T-helper 1 cell treated with Interleukin-12 subunit alpha and Interleukin-12 subunit beta and Interleukin-4 antibody, amounts not matched to agents 30 μg/mL and 1 μg/mL, for 36 hours (primary cell): Measurements from ENCODE around the gene SNTG2.

Experiments used
- H3K27ac Mint-ChIP-seq: one replicate; pipeline ENCODE4 v1.8.0; 2021; ENCODE audit warnings: mild to moderate bottlenecking, mixed read lengths
- H3K27me3 Mint-ChIP-seq: one replicate; pipeline ENCODE4 v1.8.0; 2021; ENCODE audit warnings: low read depth, mixed read lengths
- H3K36me3 Mint-ChIP-seq: one replicate; pipeline ENCODE4 v1.8.0; 2021; ENCODE audit warnings: low read depth, mixed read lengths
- H3K4me1 Mint-ChIP-seq: one replicate; pipeline ENCODE4 v1.8.0; 2021; ENCODE audit warnings: low read depth, mixed read lengths
- H3K4me3 Mint-ChIP-seq: one replicate; pipeline ENCODE4 v1.8.0; 2021; ENCODE audit warnings: mild to moderate bottlenecking, moderate library complexity, mixed read lengths
- H3K9me3 Mint-ChIP-seq: one replicate; pipeline ENCODE4 v1.8.0; 2021; ENCODE audit warnings: mixed read lengths

The SNTG2 gene

GRCh38 chr2:1170711-1171110 is 220.1 kb downstream of the SNTG2 start:
- no peaks in the 10 kb centered on the region for H3K36me3 Mint-ChIP-seq
- peaks cover 10% of the 10 kb centered on the region for H3K9me3 Mint-ChIP-seq
- H3K4me1 Mint-ChIP-seq: no peaks in the 10 kb centered on the region
- H3K27ac Mint-ChIP-seq: no peak overlapping the region
- H3K27me3 Mint-ChIP-seq: no peaks in the 10 kb centered on the region
- no peak overlapping the region for H3K4me3 Mint-ChIP-seq

- no peaks in the 10 kb centered on the region for H3K27me3 Mint-ChIP-seq
- H3K4me1 Mint-ChIP-seq: peaks cover 2% of the 10 kb centered on the region
- no peak overlapping the region for H3K27ac Mint-ChIP-seq
- no peaks in the 10 kb centered on the region for H3K36me3 Mint-ChIP-seq
- no peaks in the 10 kb centered on the region for H3K9me3 Mint-ChIP-seq
- no peak overlapping the region for H3K4me3 Mint-ChIP-seq
Observed at GRCh38 chr2:1173528-1173927, 222.9 kb downstream of the SNTG2 start.

- Mint-ChIP-seq H3K27me3 (no peaks in the 10 kb centered on the region), H3K27ac (no peak overlapping the region), H3K9me3 (peaks cover 23% of the 10 kb centered on the region), H3K4me1 (peaks cover 2% of the 10 kb centered on the region), H3K4me3 (no peak overlapping the region), H3K36me3 (peaks cover 2% of the 10 kb centered on the region)
Observed at GRCh38 chr2:1181893-1182292, 231.2 kb downstream of the SNTG2 start.

DNA sequence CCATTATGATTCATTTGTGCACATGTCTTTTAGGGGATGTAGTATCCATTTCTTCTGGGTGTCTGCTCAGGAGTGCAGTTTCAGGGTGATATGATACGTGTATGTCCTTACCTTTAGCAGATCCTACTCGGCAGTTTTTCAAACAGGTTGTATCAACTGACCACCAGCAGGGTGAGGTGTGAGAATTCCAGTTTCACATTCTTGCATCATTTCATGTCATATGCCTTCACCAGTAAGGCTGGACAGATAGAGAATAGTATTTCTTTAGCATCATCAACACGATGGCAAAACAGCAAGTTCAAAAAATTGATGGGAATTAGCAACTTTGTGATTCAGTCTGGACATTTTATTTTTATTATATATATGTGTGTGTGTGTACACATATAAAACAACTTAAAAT is 232.7 kb downstream of the SNTG2 start:
- Mint-ChIP-seq H3K4me1 (no peaks in the 10 kb centered on the region), H3K36me3 (peaks cover 2% of the 10 kb centered on the region), H3K27me3 (no peaks in the 10 kb centered on the region), H3K4me3 (no peak overlapping the region), H3K27ac (no peak overlapping the region), H3K9me3 (peaks cover 23% of the 10 kb centered on the region)

- no peaks in the 10 kb centered on the region for H3K27me3 Mint-ChIP-seq
- no peaks in the 10 kb centered on the region for H3K4me1 Mint-ChIP-seq
- H3K9me3 Mint-ChIP-seq: peaks cover 23% of the 10 kb centered on the region
- no peak overlapping the region for H3K27ac Mint-ChIP-seq
- H3K36me3 Mint-ChIP-seq: peaks cover 2% of the 10 kb centered on the region
- H3K4me3 Mint-ChIP-seq: no peak overlapping the region
Observed at GRCh38 chr2:1186421-1186820, 235.8 kb downstream of the SNTG2 start.

DNA sequence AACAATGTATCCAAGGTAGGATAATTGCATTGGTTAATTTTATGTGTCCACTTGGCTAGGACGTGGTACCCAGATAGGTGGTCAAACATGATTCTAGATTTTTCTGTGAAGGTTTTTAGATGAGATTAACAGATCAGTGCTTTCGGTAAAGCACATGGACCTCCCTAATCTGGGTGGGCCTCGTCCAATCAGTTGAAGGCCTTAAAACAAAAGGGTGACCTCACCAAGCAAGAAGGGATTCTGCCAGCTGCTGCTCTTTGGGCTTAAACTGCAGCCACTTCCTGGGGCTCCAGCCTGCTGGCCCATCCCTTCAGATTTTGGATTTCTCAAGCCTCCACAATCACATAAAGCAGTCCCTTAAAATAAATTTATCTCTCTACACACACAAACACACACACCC is 236.5 kb downstream of the SNTG2 start:
- H3K9me3 Mint-ChIP-seq: peaks cover 23% of the 10 kb centered on the region
- peaks cover 2% of the 10 kb centered on the region for H3K36me3 Mint-ChIP-seq
- H3K4me1 Mint-ChIP-seq: no peaks in the 10 kb centered on the region
- no peak overlapping the region for H3K27ac Mint-ChIP-seq
- H3K27me3 Mint-ChIP-seq: no peaks in the 10 kb centered on the region
- no peak overlapping the region for H3K4me3 Mint-ChIP-seq

DNA sequence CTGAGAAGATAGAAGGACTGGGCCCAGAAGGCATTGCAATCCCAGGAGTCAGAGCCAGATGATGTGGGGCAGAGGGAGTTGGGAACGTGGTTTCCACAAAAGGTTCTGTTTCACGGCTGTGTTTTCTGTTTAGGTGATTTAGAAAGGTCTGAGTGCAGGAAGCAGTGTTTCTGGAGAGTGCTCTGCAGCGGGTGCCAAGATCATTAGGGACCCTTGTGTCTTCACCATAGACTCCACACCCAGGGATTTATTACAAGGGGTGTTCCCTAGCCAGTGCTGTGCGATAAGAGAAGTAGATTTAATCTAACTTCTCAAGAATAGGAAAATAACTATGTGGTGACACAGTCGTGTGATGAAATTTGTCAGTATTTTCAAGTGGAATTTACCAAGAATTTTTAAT is 241.5 kb downstream of the SNTG2 start:
- no peaks in the 10 kb centered on the region for H3K4me1 Mint-ChIP-seq
- no peaks in the 10 kb centered on the region for H3K27me3 Mint-ChIP-seq
- H3K4me3 Mint-ChIP-seq: no peak overlapping the region
- no peak overlapping the region for H3K27ac Mint-ChIP-seq
- H3K36me3 Mint-ChIP-seq: no peaks in the 10 kb centered on the region
- H3K9me3 Mint-ChIP-seq: peaks cover 20% of the 10 kb centered on the region

DNA sequence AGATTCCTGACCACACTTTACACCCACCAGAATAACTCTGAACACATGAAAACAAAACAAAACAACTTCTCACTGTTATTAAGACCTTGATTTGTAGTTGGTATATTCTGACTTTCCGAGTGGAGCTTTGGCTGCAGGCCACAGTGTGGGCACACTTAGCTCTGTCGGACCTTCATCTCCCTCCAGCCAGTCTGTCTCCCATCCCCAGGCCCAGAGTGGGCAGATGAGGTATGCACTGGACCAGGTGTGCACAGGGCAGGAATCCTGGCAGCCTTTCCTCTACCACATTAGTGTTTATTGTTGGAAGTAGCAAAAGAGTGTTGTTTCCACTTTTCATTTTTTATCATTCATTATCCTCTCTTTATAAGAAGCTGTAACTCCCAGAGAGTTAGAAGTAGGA is 243.2 kb downstream of the SNTG2 start:
- Mint-ChIP-seq H3K36me3 (no peaks in the 10 kb centered on the region), H3K9me3 (peaks cover 21% of the 10 kb centered on the region), H3K4me1 (no peaks in the 10 kb centered on the region), H3K27me3 (peaks cover 4% of the 10 kb centered on the region), H3K27ac (no peak overlapping the region), H3K4me3 (no peak overlapping the region)

DNA sequence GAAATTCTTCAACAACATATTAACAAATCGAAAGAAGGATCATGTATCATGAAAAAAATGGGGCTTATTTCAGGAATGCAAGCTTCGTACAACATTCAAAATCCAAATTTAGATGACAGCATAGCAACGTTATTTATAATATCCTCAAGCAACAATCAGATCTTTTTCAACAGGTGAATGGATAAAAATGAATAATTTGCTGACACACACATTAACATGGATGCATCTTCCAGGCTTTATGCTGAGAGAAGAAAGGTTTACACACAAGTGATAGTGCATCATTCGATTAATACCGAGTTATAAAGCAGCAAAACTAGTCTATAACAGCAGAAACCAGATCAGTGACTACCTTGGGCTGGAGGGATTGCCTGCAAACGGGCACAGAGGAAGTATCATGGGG is 253.1 kb downstream of the SNTG2 start:
- H3K4me3 Mint-ChIP-seq: no peak overlapping the region
- no peaks in the 10 kb centered on the region for H3K4me1 Mint-ChIP-seq
- H3K27ac Mint-ChIP-seq: no peak overlapping the region
- no peaks in the 10 kb centered on the region for H3K9me3 Mint-ChIP-seq
- no peaks in the 10 kb centered on the region for H3K36me3 Mint-ChIP-seq
- no peaks in the 10 kb centered on the region for H3K27me3 Mint-ChIP-seq

DNA sequence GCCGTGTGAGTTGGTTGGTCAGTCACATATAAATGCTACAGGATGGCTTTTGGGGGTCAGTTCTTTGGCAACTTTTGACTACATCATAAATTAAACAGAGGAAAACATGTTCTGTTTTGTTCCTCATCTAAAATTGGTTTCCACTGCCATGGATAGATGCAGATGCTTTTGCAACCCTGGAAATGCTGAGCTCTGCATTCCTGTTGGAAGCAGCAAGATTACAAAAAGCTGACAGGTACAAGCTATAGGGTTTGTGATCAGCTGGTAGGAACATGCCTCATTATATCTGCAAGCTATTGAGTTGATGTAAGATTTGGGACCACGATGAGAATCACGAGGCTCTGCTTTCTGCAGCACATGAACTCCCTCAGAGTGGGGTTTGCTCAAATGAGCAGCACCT is 255.2 kb downstream of the SNTG2 start:
- no peaks in the 10 kb centered on the region for H3K27me3 Mint-ChIP-seq

DNA sequence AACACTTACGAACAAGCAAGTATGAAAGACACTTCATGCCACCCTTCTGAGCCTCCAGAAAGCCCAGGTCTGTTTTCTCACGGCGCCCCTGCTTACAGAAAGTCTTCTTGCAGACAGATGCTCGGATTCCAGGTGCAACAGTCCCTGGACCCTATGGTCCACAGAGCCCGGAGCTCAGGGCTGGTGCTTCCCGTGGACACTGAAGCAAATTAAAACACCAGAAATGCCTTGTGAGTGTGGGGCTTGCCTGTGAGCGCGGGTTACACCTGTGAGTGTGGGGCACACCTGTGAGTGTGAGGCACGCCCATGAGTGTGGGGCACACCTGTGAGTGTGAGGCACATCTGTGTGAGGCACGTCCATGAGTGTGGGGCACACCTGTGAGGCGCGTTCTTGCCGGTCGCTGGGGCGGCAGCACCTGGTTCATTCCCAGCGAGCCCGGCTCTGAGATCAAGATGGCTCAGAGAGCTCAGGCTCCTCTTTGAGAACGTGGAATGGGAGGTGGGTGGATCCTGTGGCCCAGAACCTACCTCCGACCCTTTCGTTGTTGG is 257.4 kb downstream of the SNTG2 start:
- Mint-ChIP-seq H3K4me1 (no peaks in the 10 kb centered on the region), H3K27me3 (no peaks in the 10 kb centered on the region), H3K9me3 (peaks cover 5% of the 10 kb centered on the region), H3K4me3 (no peak overlapping the region), H3K36me3 (no peaks in the 10 kb centered on the region), H3K27ac (no peak overlapping the region)

More for the DNA sequence above, 255.2 kb downstream of the SNTG2 start:
- no peaks in the 10 kb centered on the region for H3K9me3 Mint-ChIP-seq
- no peak overlapping the region for H3K27ac Mint-ChIP-seq
- no peak overlapping the region for H3K4me3 Mint-ChIP-seq
- no peaks in the 10 kb centered on the region for H3K4me1 Mint-ChIP-seq
- no peaks in the 10 kb centered on the region for H3K36me3 Mint-ChIP-seq

GRCh38 chr2:1208522-1208921 is 257.9 kb downstream of the SNTG2 start:
- Mint-ChIP-seq H3K27me3 (no peaks in the 10 kb centered on the region), H3K9me3 (peaks cover 5% of the 10 kb centered on the region), H3K4me1 (no peaks in the 10 kb centered on the region), H3K4me3 (no peak overlapping the region), H3K36me3 (no peaks in the 10 kb centered on the region), H3K27ac (no peak overlapping the region)

DNA sequence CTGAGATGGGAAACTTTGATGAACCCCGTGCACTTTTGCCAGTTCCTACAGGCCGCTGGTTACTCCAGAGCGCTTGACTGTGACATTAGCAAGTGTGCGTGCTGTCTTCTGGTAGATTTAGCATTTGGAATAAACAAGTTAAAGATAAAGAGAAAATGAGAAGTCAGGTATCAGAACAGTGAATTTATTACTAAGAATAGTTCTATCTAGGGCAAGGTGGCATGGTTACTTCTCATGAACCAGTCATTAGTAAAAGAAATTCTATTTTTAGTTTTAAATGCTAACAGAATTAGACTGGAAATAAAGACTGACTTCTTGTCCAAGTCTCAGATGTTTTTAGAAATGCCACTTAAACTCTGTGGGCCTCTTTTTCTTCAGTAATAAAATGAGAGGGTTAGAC is 258.6 kb downstream of the SNTG2 start:
- no peaks in the 10 kb centered on the region for H3K36me3 Mint-ChIP-seq
- H3K4me3 Mint-ChIP-seq: no peak overlapping the region
- no peak overlapping the region for H3K27ac Mint-ChIP-seq
- H3K4me1 Mint-ChIP-seq: no peaks in the 10 kb centered on the region
- H3K27me3 Mint-ChIP-seq: no peaks in the 10 kb centered on the region
- H3K9me3 Mint-ChIP-seq: peaks cover 8% of the 10 kb centered on the region

DNA sequence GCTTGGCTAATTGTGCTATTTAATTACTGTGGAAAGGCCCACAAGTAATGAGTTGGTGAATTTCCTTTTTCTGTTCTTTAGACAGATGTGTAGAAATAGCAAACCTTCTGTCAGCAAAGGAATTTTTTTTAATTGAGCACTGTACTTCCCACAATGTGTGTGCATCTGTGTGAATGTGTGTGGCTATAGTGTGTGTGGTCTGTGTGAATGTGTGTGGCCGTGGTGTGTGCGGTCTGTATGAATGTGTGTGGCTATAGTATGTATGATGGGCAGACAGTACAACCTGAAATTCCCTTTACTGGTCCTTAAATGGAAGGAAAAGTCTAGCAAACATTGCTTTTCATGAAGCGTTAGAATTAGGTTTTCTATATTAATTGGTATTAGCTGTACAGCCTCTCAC is 259.1 kb downstream of the SNTG2 start:
- Mint-ChIP-seq H3K9me3 (peaks cover 11% of the 10 kb centered on the region), H3K27me3 (no peaks in the 10 kb centered on the region), H3K4me3 (no peak overlapping the region), H3K4me1 (no peaks in the 10 kb centered on the region), H3K36me3 (no peaks in the 10 kb centered on the region), H3K27ac (no peak overlapping the region)

GRCh38 chr2:1210352-1210751 is 259.7 kb downstream of the SNTG2 start:
- H3K27ac Mint-ChIP-seq: no peak overlapping the region
- peaks cover 14% of the 10 kb centered on the region for H3K9me3 Mint-ChIP-seq
- H3K27me3 Mint-ChIP-seq: no peaks in the 10 kb centered on the region
- H3K36me3 Mint-ChIP-seq: no peaks in the 10 kb centered on the region
- H3K4me3 Mint-ChIP-seq: no peak overlapping the region
- no peaks in the 10 kb centered on the region for H3K4me1 Mint-ChIP-seq
